RWPE2 (cell line): ENCODE results near the gene POU3F2.

Experiments used
- ATAC-seq: fragments of 200-7000 bp; cut with Tn5 transposase; 3 replicates; pipeline ENCODE4 v1.9.1; 2021; ENCODE audit warnings: low read depth
- DNase-seq: peaks from one replicate; pipeline ENCODE4 v3.0.0-alpha.2; 2020; ENCODE audit warnings: low spot score
- H3K27ac ChIP-seq: fragments of 450-650 bp; 2 replicates; pipeline ENCODE4 v1.5.1; 2017; ENCODE audit warnings: mild to moderate bottlenecking; ENCODE audit not compliant: poor library complexity, severe bottlenecking
- H3K27me3 ChIP-seq: fragments of 250-450 bp; sonication (Bioruptor Pico); 2 replicates; pipeline ENCODE4 v1.5.1; 2021; ENCODE audit warnings: mild to moderate bottlenecking, moderate library complexity; ENCODE audit not compliant: insufficient read depth, poor library complexity, severe bottlenecking
- H3K36me3 ChIP-seq: fragments of 250-450 bp; sonication (Bioruptor Pico); 2 replicates; pipeline ENCODE4 v1.5.1; 2020; ENCODE audit warnings: low read depth, mild to moderate bottlenecking, moderate library complexity
- H3K4me1 ChIP-seq: fragments of 250-450 bp; sonication (Bioruptor Pico); 2 replicates; pipeline ENCODE4 v1.5.1; 2021; ENCODE audit warnings: mild to moderate bottlenecking, moderate library complexity; ENCODE audit not compliant: insufficient read depth, poor library complexity, severe bottlenecking
- H3K4me3 ChIP-seq: fragments of 250-450 bp; sonication (Bioruptor Pico); 2 replicates; pipeline ENCODE4 v1.5.1; 2021; ENCODE audit warnings: mild to moderate bottlenecking, moderate library complexity; ENCODE audit not compliant: severe bottlenecking
- H3K9me3 ChIP-seq: fragments of 250-450 bp; sonication (Bioruptor Pico); 2 replicates; pipeline ENCODE4 v1.5.1; 2021; ENCODE audit warnings: mild to moderate bottlenecking, moderate library complexity; ENCODE audit not compliant: severe bottlenecking
- CTCF ChIP-seq: fragments of 450-650 bp; IDR thresholded peaks from one replicate; pipeline ENCODE4 v1.5.1; 2017; ENCODE audit warnings: mild to moderate bottlenecking, moderate library complexity; ENCODE audit not compliant: poor library complexity, severe bottlenecking

Gene POU3F2

GRCh38 chr6:98841621-98842341 is 7.4 kb downstream of the POU3F2 start:
- DNase-seq = no peak
- ATAC-seq = no peak
- Histone ChIP-seq H3K4me3 (no peak overlapping the region), H3K36me3 (no peaks in the 10 kb centered on the region), H3K27me3 (peaks cover 100% of the 10 kb centered on the region), H3K9me3 (no peaks in the 10 kb centered on the region), H3K27ac (no peak overlapping the region), H3K4me1 (no peaks in the 10 kb centered on the region)
- no peak for TF ChIP-seq CTCF

GRCh38 chr6:98842342-98843180 is 8.2 kb downstream of the POU3F2 start:
- no peak for TF ChIP-seq CTCF
- H3K9me3 ChIP-seq = no peaks in the 10 kb centered on the region
- H3K36me3 ChIP-seq = no peaks in the 10 kb centered on the region
- no peaks in the 10 kb centered on the region for H3K4me1 ChIP-seq
- peaks cover 100% of the 10 kb centered on the region for H3K27me3 ChIP-seq
- no peak overlapping the region for H3K27ac ChIP-seq
- no peak for DNase-seq
- no peak overlapping the region for H3K4me3 ChIP-seq
- ATAC-seq = no peak

GRCh38 chr6:98843271-98844243 is 9.2 kb downstream of the POU3F2 start:
- ATAC-seq = no peak
- Histone ChIP-seq H3K27me3 (peaks cover 100% of the 10 kb centered on the region), H3K27ac (no peak overlapping the region), H3K4me3 (no peak overlapping the region), H3K36me3 (no peaks in the 10 kb centered on the region), H3K9me3 (no peaks in the 10 kb centered on the region), H3K4me1 (no peaks in the 10 kb centered on the region)
- TF ChIP-seq CTCF = no peak
- DNase-seq = no peak

GRCh38 chr6:98844244-98845210 is 10.2 kb downstream of the POU3F2 start:
- DNase-seq (no peak), ATAC-seq (peak; percentile 26; the same call in 1 of the 3 replicates)
- H3K27ac ChIP-seq = no peak overlapping the region
- H3K36me3 ChIP-seq = no peaks in the 10 kb centered on the region
- no peak for TF ChIP-seq CTCF
- no peaks in the 10 kb centered on the region for H3K9me3 ChIP-seq
- no peak overlapping the region for H3K4me3 ChIP-seq
- H3K4me1 ChIP-seq = no peaks in the 10 kb centered on the region
- H3K27me3 ChIP-seq = peaks cover 100% of the 10 kb centered on the region
